Measurements from ENCODE around the gene CLDN17.

CLDN17 gene

GRCh38 chr21:30166705-30167104 lies at the start of gene CLDN17:
CLDN17 (minus strand) TSS chr21:30166805; CDS start chr21:30166617, 188 bp downstream.
- DNase-seq: no peak

- no peak for DNase-seq
Observed at GRCh38 chr21:30216041-30216723, 49.6 kb upstream of the CLDN17 start, which contains the start of gene CLDN8. CLDN8 (minus strand) TSS chr21:30216097; CDS start chr21:30215925, 172 bp downstream.

- no peak for DNase-seq
Observed at GRCh38 chr21:30211071-30211470, 44.5 kb upstream of the CLDN17 start.

GRCh38 chr21:30209601-30210000 lies 43.0 kb upstream of the CLDN17 start:
- no peak for DNase-seq

GRCh38 chr21:30207252-30207579 lies 40.6 kb upstream of the CLDN17 start:
- DNase-seq: no peak

DNA sequence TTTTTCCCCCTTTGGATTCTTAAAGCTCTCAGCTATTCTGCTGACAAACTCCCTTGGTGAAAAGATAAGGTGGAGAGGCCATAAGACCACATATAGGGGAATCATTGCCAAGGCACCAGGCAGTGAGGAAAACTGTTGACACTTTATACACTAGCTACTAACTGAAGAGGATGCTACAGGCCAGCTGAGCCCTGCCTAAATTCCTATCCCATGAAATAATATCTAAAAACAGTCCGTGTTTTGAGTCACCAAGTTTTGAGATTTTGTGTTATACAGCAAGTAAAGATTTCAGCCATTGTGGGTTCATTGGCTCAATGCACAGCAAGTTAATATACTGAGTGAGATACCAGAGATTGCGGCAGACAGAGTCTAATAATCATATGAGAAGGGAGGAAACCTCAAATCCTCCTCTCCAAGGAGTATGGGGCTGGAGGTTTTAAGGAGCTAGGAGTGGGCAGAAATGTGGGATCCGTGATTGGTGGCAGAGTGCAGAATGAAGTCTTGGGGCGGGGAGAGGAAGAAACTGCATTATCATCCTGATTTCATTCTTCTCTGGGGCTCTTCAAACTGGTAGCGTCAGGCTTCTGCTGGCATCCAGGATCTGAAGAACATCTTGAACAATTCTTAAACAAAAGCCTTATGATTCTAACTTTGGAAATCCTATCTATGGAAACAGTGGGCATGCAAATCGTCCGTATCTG lies 40.1 kb upstream of the CLDN17 start:
- DNase-seq: no peak

GRCh38 chr21:30200000-30200399 lies 33.4 kb upstream of the CLDN17 start:
- no peak for DNase-seq

DNA sequence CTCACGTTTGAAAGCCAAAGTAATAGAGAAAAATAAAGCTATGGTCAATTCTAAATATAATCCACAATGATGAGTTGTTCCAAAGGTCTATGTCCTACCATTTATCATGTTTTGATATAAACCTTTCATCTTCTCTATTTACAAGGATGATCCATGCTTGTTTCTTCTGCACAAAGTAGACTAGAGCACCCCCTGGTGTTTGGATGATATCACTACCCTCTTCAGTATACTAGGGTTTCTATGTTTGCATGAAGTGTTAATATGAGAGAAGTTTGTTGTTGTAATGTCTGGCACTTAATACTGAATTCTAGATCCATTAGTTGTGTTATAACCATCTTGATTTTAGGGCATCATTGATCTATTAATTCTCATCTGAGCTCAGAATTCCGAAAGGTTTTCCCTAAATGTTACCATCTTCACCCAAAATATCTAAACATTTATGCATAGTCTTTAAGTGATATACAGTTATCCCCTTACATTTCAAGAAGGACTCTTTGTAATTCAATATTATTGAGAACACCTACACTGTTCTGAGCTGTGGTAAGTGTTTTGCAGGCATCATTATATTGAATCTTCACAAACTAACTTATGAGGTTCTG lies 28.2 kb upstream of the CLDN17 start:
- DNase-seq: peak in 1 of 2 donors; percentile 3

DNA sequence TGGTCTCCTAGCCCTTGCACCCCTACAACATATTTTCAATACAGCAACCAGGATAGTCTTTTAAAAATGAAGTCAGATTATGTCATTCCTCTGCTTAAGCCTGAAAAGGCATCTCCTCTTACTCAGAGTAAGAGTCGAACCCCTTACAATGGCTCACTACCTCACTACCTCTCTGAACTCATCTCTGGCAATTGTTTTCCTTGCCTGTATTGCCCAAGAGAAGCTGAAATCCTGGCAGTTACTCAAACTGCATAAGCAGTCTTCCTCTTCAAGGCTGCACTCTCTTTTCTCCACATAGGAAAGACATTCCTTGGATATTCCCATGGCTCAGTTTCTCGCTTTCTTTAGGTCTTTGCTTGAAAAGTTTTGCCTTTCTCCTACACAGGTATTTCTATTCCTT lies 26.6 kb upstream of the CLDN17 start:
- DNase-seq: no peak

DNA sequence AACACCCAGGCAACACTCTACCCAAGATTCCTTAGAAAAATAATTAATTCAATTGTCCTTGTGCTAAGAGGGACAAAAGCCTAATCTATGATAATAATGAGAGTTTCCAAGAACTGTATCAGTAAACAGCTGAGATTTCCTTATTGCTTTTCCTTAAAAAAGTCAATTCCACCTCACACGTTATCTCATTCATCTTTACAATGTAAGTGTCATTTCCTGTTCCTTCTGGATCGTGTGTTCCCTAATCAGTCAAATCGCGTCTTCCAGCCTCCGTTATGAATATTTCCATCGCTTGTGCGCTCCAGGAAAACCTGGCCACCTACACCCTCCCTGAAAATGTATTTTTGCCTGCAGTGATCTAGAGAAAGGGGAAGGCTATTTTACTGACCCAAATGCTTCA lies 23.9 kb upstream of the CLDN17 start:
- no peak for DNase-seq

DNA sequence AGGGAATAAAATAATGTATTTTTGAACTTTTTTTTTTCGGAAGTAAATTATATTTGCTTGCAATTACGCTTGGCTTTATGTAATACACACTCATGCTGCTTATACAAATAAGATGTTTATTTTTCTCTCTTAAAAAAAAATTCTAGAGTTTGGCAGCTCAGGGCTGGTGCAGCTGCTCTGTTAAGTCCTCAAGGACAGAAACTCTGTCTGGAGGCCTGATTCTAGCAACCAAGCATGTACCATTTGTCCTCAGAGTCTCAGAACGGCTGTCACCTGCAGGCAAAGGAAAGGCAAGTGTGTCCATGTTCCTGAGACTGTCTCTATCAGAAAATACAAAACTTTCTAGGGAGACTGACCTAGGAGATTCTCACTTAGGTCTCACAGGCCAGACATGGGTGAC lies 23.2 kb upstream of the CLDN17 start:
- no peak for DNase-seq

GRCh38 chr21:30186242-30186641 lies 19.6 kb upstream of the CLDN17 start:
- DNase-seq: no peak

DNA sequence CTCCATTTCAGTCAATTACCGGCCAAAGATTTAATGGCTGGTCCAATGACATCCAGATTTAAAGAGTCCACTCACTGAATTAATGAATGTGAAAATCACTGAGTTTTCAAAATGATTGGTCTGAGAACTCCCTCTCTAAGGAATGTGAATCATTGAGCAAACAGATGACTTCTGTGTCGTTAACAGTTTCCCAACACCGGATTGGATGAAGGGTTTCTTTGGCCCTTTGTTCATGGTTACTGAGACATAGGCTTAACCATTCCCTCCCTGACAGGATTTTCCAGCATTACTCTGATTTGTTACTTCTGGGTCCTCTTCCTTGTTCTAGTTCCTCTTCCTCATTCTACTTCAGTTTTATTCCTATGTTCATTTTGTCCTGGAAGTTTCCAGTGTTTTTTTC lies 1.5 kb upstream of the CLDN17 start:
- DNase-seq: no peak

DNA sequence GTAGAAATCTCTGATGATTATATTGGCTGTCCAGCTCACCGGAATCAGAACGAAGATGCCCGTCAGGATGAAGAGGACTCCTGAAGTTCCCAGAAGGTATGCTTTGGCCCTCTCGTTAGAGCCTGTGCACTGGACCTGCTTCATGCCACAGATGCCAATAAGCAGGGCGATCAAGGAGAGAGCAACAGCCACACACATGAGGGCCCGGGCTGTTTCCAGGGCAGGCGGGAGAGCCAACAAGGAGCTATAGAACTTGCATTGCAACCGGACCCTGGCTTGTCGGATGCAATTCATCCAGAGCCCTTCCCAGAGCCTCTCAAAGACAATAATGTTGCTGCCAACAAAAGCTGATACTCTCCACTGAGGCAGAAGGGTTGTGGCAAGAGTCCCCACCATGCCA lies 434 bp downstream of the CLDN17 start:
- no peak for DNase-seq

DNA sequence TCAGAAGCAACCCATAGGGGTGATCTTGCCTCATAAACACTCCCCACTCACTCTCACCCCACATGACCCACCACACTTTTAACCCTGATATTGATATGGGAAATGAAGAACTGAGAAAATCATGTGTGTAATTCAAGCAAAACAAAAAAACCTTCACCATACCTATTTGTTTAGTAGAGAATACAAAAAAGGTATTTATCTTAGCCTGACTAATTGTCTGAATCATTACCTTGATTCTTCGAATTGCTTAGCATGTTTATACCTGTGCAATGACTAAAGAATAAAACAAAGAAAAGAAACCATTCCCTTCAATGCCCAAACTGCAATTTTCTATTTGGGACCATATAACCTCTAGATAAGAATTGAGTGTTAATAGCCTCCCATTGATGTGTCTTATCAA lies 1.8 kb downstream of the CLDN17 start:
- DNase-seq: no peak

DNA sequence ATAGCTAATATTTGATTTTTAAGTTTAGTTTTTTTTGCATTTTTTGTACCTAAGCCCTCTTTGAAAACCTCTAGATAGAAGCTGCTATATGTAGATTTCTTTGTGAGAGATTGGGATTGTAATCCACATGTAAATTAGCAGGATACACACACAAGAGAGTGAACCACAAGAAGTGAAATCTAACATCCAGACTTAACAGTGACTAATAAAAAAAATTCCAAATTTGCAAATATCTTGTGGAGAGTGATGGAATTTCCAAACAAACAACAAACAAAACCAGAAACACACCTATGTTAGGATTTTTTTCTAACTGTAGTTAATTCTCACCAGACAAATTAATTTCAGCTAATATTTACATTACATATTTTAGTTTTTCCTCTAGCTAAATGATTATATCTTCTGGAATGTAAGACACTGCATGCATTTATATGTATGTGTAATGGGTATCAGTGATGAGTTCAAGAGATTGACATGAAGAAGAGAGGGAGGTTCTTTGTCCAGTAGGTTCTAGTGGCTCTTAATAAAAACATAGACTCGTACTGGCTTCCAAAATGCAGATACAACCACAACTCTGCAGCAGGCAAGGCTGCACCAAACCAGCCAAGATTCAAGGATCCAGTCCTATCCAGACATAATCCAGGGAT lies 12.8 kb downstream of the CLDN17 start:
- DNase-seq: no peak

DNA sequence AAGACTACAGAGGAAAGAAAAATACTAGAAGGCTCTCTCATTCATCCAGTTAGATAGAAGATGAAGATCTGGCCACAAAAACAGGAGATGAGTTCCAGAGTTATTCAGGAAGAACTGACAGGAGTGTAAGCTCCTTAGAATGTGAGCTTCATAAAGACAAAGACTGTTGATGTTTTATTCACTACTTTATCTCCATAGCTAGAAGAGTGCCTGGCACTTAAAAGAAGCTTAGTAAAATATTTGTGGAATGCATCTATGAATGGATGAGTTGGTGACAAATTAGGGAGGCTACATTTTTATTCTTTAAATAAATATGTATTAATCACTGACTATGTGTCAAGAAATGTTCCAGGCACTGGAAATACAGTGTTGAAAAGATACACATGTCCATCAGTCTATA lies 13.8 kb downstream of the CLDN17 start:
- DNase-seq: no peak

DNA sequence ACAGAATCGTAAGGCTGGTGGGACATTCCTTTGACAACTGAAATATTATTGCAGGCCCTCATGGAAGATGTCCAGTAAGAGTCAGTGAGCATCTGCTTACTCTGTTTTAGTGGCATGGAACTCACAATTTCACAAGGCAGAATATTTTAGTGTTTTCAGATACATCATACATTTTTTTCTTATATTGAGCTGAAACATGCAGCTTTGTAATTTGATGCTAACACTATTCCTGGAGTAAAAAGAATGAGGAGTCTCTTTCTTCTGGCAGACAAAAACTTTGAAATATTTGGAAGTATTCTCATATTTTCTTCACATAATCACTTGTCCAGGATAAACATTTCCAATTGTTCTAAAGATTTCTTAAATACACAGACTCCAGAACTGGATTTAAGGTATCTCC lies 17.7 kb downstream of the CLDN17 start:
- DNase-seq: no peak

- DNase-seq: no peak
Observed at GRCh38 chr21:30146558-30147282, 19.9 kb downstream of the CLDN17 start.

GRCh38 chr21:30138483-30138882 lies 28.1 kb downstream of the CLDN17 start:
- DNase-seq: no peak

DNA sequence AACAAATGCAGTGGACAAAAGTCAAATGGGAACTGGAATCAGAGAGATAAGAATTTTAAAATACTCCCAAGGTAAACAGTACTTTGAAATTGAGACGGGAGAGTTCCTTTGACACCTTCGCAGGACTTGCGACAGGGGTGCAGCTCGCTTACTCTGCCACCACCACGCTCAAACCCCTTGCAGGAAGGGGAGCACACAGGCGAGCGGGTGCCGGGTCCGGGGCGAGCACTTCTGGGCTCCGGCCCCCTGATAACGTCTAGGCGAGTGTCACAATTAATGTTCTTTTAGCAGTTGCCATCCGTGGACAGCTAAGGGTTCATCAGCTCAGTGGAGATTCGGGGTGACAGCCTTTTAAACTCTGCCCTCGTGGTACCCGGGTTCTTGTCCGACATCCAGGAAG lies 37.4 kb downstream of the CLDN17 start:
- DNase-seq: no peak

DNA sequence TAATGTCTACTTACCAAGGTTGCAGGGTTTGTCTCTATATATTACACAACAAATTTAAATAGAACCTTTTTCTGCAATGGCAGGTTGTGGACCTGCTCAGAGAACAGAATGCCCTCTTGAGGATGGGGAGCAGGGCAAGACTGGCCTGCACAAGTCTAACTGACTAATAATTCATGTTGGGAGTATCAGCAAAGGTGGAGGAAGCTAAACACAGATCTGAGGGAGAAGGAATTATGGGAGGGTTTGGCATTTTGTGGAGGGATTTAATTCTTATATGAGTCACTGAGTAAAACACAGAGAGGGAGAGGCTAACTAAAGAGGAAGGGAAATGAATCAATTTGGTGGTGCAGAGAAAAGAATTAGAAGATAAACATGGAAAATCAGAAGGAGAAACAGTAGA lies 40.0 kb downstream of the CLDN17 start:
- no peak for DNase-seq

- DNase-seq: no peak
Observed at GRCh38 chr21:30117631-30118030, 49.0 kb downstream of the CLDN17 start.

Measured in bone marrow (tissue), 2 donors.